ENCODE data around the gene HOXA9. TPM values are rescaled to one million over a fixed set of nuclear protein-coding genes. Genes with fewer than 3 reads are reported as not detected.

HOXA9 gene
- total RNA-seq, 1 donor from 2014 or later: not detected

GRCh38 chr7:27116962-27117886, 48.1 kb downstream of the HOXA9 start:
- Mint-ChIP-seq H3K27ac (ENCODE audit: unreplicated experiment) (no peak overlapping the region), H3K27me3 (ENCODE audit: unreplicated experiment) (peaks cover 86% of the 10 kb centered on the region), H3K4me1 (ENCODE audit: unreplicated experiment) (peaks cover 1% of the 10 kb centered on the region), H3K4me3 (ENCODE audit: unreplicated experiment) (no peak overlapping the region), H3K9me3 (ENCODE audit: unreplicated experiment) (no peaks in the 10 kb centered on the region), H3K36me3 (ENCODE audit: unreplicated experiment) (no peaks in the 10 kb centered on the region)
- no peak for DNase-seq (ENCODE audit: extremely low spot score, unreplicated experiment)
- no peak for TF ChIP-seq CTCF (IDR thresholded peaks at IDR 0.05)

GRCh38 chr7:27116031-27116961, 49.0 kb downstream of the HOXA9 start:
- DNase-seq (ENCODE audit: extremely low spot score, unreplicated experiment): no peak
- Mint-ChIP-seq H3K36me3 (ENCODE audit: unreplicated experiment) (no peaks in the 10 kb centered on the region), H3K27me3 (ENCODE audit: unreplicated experiment) (peaks cover 86% of the 10 kb centered on the region), H3K9me3 (ENCODE audit: unreplicated experiment) (no peaks in the 10 kb centered on the region), H3K4me1 (ENCODE audit: unreplicated experiment) (peaks cover 1% of the 10 kb centered on the region), H3K27ac (ENCODE audit: unreplicated experiment) (no peak overlapping the region), H3K4me3 (ENCODE audit: unreplicated experiment) (no peak overlapping the region)
- no peak for TF ChIP-seq CTCF (IDR thresholded peaks at IDR 0.05)

- no peak overlapping the region for H3K4me3 Mint-ChIP-seq (ENCODE audit: unreplicated experiment)
- no peaks in the 10 kb centered on the region for H3K36me3 Mint-ChIP-seq (ENCODE audit: unreplicated experiment)
- no peak for DNase-seq (ENCODE audit: extremely low spot score, unreplicated experiment)
- H3K27ac Mint-ChIP-seq (ENCODE audit: unreplicated experiment): no peak overlapping the region
- H3K4me1 Mint-ChIP-seq (ENCODE audit: unreplicated experiment): peaks cover 6% of the 10 kb centered on the region
- no peaks in the 10 kb centered on the region for H3K9me3 Mint-ChIP-seq (ENCODE audit: unreplicated experiment)
- peaks cover 87% of the 10 kb centered on the region for H3K27me3 Mint-ChIP-seq (ENCODE audit: unreplicated experiment)
- no peak for TF ChIP-seq CTCF (IDR thresholded peaks at IDR 0.05)
Observed at GRCh38 chr7:27115221-27116026, 49.9 kb downstream of the HOXA9 start.

GRCh38 chr7:27114881-27115220, 50.5 kb downstream of the HOXA9 start:
- peaks cover 6% of the 10 kb centered on the region for H3K4me1 Mint-ChIP-seq (ENCODE audit: unreplicated experiment)
- no peak for TF ChIP-seq CTCF (IDR thresholded peaks at IDR 0.05)
- no peak overlapping the region for H3K4me3 Mint-ChIP-seq (ENCODE audit: unreplicated experiment)
- H3K9me3 Mint-ChIP-seq (ENCODE audit: unreplicated experiment): no peaks in the 10 kb centered on the region
- DNase-seq (ENCODE audit: extremely low spot score, unreplicated experiment): no peak
- peaks cover 88% of the 10 kb centered on the region for H3K27me3 Mint-ChIP-seq (ENCODE audit: unreplicated experiment)
- no peaks in the 10 kb centered on the region for H3K36me3 Mint-ChIP-seq (ENCODE audit: unreplicated experiment)
- H3K27ac Mint-ChIP-seq (ENCODE audit: unreplicated experiment): no peak overlapping the region

Data from osteocyte (in vitro differentiated cells).